Left lobe of liver (tissue), 2 donors: Measurements from ENCODE around the gene RIPOR3. TPM values are rescaled to one million over a fixed set of nuclear protein-coding genes. Genes with fewer than 3 reads are reported as not detected.
"Not testable (repeated sequence)": the region's sequence is repeated elsewhere in the genome, so short reads cannot be mapped to it uniquely, and the experiment has no call there.

Experiments
- ATAC-seq: fragments of 200-7000 bp; cut with Tn5 transposase; one replicate; pipeline ENCODE4 v1.9.1; 2020; ENCODE audit warnings: mild to moderate bottlenecking, moderate library complexity
- DNase-seq: peaks from one replicate; pipeline ENCODE4 v3.0.0-alpha.2; 2020; ENCODE audit warnings: low spot score
- total RNA-seq: library from RNA; stranded (reverse); gene quantifications from one replicate; pipeline ENCODE4 v1.2.1, GENCODE V29; 2021
- donor health status: DM: no; HTN: no; CAD: no; lungs with moderate emphysema.
- donor health status: DM: no; HTN: yes; CAD: no.

Gene RIPOR3
- total RNA-seq, 1 donor from 2014 or later: 20.1 TPM

- DNase-seq (no peak), ATAC-seq (peak; percentile 50)
These were observed 81.1 kb downstream of the RIPOR3 start for GRCh38 chr20:50610212-50610718.

- ATAC-seq (no peak), DNase-seq (no peak)
These were observed 81.8 kb downstream of the RIPOR3 start for GRCh38 chr20:50609438-50609989.

- DNase-seq (no peak), ATAC-seq (no peak)
These were observed 82.6 kb downstream of the RIPOR3 start for GRCh38 chr20:50608750-50609104.

- ATAC-seq (no peak), DNase-seq (no peak)
These were observed 83.2 kb downstream of the RIPOR3 start for GRCh38 chr20:50607850-50608749.

DNA sequence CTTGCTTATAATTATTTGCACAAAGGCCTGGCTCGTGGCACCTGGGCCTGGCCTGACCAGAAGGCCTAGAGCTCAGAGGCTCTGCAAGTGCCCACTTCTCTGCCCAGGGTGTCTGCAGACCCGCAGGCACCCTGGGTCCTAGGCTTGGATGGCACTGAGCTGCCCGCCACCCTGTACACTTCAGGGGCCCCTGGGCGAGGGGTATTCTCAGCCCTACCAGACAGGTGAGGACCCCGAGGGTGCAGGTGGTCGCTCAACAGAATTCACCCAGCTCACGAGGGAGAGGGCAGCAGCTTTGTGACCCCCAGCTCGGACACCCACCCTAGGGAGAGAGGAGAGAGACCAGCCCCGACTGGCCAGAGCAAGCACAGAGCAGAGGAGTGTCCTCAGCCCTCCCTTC, 83.9 kb downstream of the RIPOR3 start:
- no peak for DNase-seq

GRCh38 chr20:50605136-50605535, 86.2 kb downstream of the RIPOR3 start:
- ATAC-seq (no peak), DNase-seq (no peak)

More for the DNA sequence above, 83.9 kb downstream of the RIPOR3 start:
- ATAC-seq: no peak

DNA sequence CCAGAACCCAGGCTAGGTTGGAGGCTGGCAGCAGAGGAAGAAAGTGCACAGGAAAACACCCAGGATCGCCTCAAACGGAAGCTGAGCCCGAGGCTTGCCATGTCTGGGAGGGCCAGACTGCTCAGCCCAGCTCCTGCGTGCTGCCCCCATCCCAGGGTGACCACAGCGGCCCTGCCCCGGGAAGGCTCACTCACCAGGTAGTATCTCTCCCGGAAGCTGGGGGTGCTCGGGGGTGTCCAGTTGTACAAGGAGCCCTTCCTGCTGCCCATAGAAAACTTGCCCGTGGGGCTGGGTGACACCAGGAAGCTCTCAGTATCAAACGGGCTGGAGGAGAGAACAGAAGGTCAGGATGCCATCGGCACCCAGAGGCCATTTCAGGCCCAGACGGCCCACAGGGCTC, 86.9 kb downstream of the RIPOR3 start:
- no peak for ATAC-seq
- no peak for DNase-seq

- no peak for DNase-seq
- no peak for ATAC-seq
These were observed 88.8 kb downstream of the RIPOR3 start for GRCh38 chr20:50602432-50603088.

DNA sequence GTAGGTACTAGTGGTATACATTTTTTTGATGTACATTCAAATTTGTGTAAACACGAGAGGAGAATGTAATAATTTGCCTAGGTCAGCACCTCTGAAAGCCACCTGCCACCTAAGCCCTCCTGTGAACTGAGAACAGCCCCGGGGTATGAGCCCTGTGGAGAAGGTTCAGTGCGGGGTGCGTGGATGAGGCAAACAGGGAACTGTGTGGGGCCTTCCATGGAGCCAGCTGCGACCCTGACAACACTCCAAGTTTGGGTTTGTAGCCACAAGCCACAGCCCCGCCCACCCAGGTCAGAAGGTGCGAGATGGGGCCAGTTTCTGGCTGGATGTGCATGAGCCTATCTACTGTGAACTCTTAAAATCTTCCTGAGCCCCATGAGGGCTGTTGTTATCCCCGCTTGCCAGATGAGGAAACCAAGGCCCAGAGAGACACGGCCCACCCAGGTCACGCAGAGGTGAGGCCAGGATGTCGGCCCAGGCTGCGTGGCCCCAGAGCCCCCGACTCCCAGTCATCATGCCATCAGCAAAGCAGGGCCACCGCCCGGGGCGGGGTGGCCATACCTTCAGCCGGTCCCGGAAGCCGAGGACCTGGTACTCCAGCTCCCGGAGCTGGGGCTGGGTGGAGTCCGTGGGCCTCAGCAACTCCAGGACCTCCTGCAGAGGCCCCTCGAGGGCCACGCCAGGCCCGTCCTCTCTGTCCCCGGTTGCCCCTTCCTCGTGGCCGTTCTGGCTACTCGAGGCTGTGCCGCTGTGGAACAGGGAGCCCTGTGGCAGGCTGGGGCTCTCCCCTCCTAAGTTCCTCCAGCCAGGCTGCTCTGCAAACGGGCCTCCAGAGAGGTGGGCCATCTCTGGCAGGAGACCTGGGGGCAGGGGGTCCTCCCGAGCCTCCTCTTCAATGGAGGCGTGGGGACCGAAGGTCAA, 89.6 kb downstream of the RIPOR3 start:
- DNase-seq (no peak), ATAC-seq (no peak)

DNA sequence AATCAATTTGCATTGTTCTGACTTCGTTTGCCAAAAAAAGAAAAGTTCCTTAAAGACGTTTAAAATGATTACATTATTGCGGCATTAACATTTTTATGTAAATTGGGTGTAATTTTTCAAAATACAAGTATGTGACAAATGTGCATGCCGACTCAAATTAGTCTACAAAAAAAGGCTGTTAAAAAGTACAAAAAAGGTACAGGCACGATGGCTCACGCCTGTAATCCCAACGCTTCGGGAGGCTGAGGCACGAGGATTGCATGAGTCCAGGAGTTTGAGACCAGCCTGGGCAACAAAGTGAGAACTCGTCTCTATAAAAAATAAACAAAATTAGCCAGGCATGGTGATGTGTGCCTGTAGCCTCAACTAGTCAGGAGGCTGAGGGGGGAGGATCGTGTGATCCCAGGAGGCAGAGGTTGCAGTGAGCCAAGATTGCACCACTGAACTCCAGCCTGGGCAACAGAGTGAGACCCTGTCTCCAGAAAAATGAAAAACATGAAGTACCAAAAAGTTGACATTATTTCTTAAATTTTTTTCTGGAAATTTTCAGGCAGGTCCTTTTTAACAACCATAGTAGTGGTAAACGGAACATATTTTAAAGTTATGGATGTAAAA, 91.0 kb downstream of the RIPOR3 start:
- ATAC-seq (no peak), DNase-seq (no peak)

- not testable (repeated sequence) for ATAC-seq, DNase-seq
These were observed 92.6 kb downstream of the RIPOR3 start for GRCh38 chr20:50598768-50599167.

DNA sequence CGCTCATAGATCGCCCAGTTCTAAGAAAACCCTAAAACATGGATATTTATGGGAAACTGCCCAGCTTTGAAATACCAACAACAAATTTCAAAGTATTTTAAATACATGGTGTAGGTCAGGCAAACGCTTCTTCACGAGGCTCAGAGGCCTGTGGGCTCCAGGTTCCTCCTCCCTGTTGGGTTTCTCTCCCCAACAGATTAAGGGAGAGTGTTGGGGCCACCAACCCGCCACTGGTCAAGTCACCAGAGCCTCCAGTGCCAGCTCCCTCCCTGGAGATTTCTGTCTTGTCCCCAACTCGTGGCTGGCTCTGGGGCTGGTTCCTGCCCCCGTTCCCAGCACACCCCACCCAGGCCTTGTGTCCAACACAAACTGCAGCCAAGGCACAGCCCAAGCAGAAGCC, 93.3 kb downstream of the RIPOR3 start:
- ATAC-seq (no peak), DNase-seq (no peak)

GRCh38 chr20:50597406-50597969, 93.9 kb downstream of the RIPOR3 start:
- ATAC-seq (no peak), DNase-seq (no peak)

DNA sequence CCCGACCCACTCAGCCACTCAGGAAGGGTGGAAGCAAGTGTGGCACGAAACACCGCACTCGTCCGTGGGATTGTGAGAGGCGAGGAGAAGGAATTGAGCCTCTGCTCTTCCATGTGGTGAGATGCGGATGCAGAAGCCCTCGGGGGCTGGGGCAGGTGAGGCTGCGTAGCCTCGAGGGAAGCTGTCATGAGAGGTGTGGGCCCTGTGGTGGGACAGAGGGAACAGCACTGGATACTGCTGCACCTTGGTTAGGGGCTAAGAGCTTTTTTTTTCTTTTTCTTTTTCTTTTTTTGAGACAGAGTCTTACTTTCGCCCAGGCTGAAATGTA, 94.7 kb downstream of the RIPOR3 start:
- DNase-seq (no peak), ATAC-seq (no peak)

DNA sequence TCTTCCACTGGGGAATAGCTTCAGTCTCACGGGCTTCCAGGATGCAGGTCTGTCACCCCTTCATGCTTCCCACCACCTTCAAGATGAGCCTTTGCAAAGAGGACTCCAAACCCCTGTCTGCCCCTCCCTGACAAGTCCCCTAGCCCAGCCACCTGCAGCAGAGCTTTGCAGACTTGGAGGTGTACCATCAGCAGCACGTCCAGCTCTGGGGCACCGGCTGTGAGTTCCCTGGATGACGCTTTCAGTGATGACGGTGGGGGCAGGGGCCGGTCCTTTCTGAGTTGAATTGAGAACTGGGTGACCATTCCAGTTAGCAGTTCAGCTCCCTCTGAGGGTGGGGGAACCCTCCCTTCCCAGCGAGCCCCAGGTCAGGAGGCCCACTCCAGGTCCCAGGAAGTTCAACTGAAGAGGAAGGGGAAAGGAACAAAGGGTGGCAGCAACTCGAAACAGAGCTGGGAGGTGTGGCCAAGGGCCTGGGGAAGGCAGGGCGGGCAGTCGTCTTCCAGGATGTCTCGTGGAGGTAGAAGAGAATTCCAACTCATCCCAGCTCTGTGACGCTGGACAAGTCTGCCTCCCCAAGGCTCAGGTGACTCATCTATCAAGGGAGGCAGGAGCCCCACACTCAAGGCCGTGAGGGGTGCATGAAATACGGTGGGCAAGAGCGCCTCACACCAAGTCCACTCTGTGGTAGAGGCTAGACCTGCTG, 95.2 kb downstream of the RIPOR3 start:
- DNase-seq: no peak
- no peak for ATAC-seq

DNA sequence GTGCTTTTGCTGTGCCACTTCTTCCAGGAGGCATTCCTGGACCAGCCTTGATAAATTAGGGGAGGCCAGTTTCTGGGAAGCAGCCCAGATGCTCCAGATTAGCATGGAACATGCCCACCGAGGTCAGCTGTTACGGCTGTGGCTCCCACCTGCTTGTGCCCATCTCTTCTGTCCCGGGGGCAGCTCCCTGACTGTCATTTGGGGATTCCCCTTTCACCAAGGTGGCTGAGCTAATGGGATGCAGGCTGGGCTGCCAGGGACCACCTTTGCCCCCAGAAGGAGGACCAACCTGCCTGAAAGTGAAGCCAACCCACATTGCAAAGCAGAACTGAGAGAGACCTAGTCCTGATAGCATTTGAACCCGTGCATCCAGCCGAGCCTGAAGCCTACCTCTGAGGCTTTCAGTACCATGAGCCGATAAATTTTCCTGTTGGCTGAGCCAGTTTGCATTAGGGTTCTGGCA, 95.9 kb downstream of the RIPOR3 start:
- ATAC-seq: no peak
- no peak for DNase-seq

DNA sequence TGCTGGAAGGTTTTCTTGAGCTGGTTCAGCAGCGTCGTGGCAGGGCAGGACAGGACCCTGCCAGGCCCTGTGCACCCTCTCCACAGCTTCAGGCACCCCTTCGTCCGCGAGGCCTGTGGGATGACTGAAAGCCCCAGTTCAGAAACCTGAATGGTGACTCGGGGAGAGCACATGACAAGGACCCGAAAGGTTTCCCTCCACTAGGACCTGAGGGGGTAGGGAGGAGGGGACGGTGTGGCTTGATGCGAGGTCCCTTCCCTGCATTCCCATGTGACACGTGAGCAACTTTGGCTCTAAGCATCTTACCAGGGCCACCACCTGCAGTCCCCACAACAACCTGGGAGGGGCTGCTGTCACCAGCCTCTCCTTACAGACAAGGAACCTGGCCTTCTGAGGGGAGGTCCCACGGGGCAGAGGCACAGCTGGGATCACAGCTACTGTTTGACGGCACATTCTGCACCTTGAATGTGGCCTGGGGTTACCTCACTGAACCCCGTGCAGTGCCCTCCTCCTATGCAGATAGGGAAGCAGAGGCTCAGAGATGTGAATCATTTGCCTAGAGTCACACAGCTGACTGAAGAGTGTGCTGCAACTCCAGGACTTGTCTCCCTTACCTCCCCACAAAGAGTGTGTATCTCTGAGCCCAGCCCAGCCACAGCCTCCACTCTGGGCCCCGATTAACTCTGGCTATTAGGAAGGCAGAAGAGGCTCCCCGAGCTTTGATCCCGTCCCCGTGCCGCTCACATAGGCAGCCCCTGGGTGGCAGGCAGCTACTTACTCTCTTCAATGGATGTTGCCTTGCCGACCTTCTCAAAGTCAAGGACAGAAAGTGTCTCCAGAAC, 96.5 kb downstream of the RIPOR3 start:
- DNase-seq (no peak), ATAC-seq (no peak)

DNA sequence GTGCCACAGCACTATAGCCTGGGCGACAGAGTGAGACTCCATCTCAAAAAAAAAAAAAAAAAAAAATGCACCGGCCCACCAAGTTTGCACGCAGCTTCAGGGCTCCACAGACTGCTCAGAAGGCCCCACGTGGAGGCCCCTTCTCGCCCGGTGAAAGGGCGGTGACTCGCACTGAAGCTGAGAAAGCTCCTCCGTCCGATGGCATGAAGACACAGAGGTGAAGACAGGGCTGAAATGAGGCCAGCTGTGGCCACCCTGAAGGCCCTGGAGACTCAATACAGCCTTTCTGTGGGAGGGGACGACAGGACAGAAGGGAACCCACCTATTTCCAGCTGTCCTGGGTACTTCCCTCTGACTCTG, 97.1 kb downstream of the RIPOR3 start:
- DNase-seq: no peak

DNA sequence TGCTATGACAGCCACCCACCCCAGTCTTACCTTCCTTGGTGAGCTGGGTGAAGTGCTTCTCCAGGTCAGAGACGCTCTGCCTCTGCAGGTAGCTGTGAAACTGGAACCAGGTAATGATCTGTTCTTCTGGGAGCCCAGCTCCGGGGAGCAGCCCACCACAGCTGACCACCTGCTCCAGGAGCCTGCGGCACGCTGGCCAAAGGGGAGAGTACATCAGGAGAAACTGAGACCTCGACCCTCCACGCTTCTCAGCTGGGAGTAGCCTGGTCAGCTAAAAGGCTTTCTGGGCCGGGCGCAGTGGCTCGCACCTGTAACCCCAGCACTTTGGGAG, 98.4 kb downstream of the RIPOR3 start:
- no peak for ATAC-seq
- no peak for DNase-seq

More for the DNA sequence above, 97.1 kb downstream of the RIPOR3 start:
- ATAC-seq: no peak
